K562 (cell line): ENCODE data around the gene MAP3K12. TPM values are rescaled to one million over a fixed set of nuclear protein-coding genes. Genes with fewer than 3 reads are reported as not detected.
A peak's percentile ranks its signal among the peaks of the same experiment; 100 is the strongest.

Experiments used
- ATAC-seq: fragments of 200-7000 bp; cut with Tn5 transposase; 3 replicates; pipeline ENCODE4 v1.9.1; 2020; ENCODE audit warnings: moderate library complexity
- BruUV-seq: library from RNA; stranded (reverse); fragments of 400-500 nt; replicated peaks from 2 replicates; lab custom pipeline; 2021; lab: Mats Ljungman, UMichigan
- CTCF ChIA-PET: fragments of 300-600 bp; formaldehyde crosslinking; extraction: SDS; loops from one replicate; lab custom pipeline; 2021; ENCODE audit warnings: low intra/inter-chr PET ratio; lab: Yijun Ruan, JAX
- POLR2A ChIA-PET: fragments of 300-600, 350-650 bp; sonication (Branson Sonifier 250); formaldehyde crosslinking; extraction: SDS; loops from one replicate; lab custom pipeline; 2021; ENCODE audit warnings: antibody characterized with exemption, inconsistent platforms; lab: Yijun Ruan, JAX
- DNase-seq, 4 experiments: peaks; one replicate each; pipeline versions ENCODE4 v3.0.0 to v3.0.0-alpha.2; 2011 to 2018; ENCODE audit warnings: low spot score in 3 of 4, mixed read lengths in 3 of 4; ENCODE audit errors: extremely low read depth in 1 of 4
- FAIRE-seq: peaks from 2 replicates; lab custom pipeline; 2011; peaks lifted over from hg19 to GRCh38; lab: Jason Lieb, UNC
- H2AFZ ChIP-seq: 2 replicates; pipeline ENCODE4 v1.6.0; 2011; ENCODE audit warnings: low read depth, low read length, control low read depth, inconsistent platforms
- H3K27ac ChIP-seq: fragments of 200-600 bp; 3 replicates; pipeline ENCODE4 v1.8.0; 2011; ENCODE audit warnings: low read depth, mild to moderate bottlenecking, control low read depth, inconsistent platforms, low read length, moderate library complexity, mixed read lengths; ENCODE audit errors: extremely low read depth
- H3K27me3 ChIP-seq, 2 experiments: fragments of 300-600 bp in 1 of 2; 2 replicates in 1 of 2; 3 replicates in 1 of 2; pipeline versions ENCODE4 v1.6.0 to v1.8.0; 2011; ENCODE audit warnings: inconsistent platforms in 2 of 2, low read length in 2 of 2, mild to moderate bottlenecking in 1 of 2, mixed read lengths in 1 of 2, moderate library complexity in 1 of 2; ENCODE audit not compliant: control insufficient read depth in 2 of 2, insufficient read depth in 2 of 2
- H3K36me3 ChIP-seq: fragments of 300-600 bp; 3 replicates; pipeline ENCODE4 v1.8.0; 2011; ENCODE audit warnings: mild to moderate bottlenecking, low read length, inconsistent platforms; ENCODE audit not compliant: control insufficient read depth, insufficient read depth
- H3K4me1 ChIP-seq, 2 experiments: fragments of 200-600 bp in 1 of 2; replicated peaks in 1 of 2; 2 replicates in 1 of 2; 3 replicates in 1 of 2; pipeline versions ENCODE4 v1.5.1 to v1.8.0; 2011; ENCODE audit warnings: inconsistent platforms in 2 of 2, low read length in 2 of 2, mild to moderate bottlenecking in 1 of 2, mixed read lengths in 1 of 2, moderate library complexity in 1 of 2; ENCODE audit not compliant: control insufficient read depth in 2 of 2, insufficient read depth in 2 of 2
- H3K4me2 ChIP-seq: 2 replicates; pipeline ENCODE4 v1.6.1; 2011; ENCODE audit warnings: low read length, control low read depth, inconsistent platforms, mixed read lengths; ENCODE audit not compliant: insufficient read depth
- H3K4me3 ChIP-seq: fragments of 200-600 bp; sonication (generic), shearing (Covaris generic); 2 replicates; pipeline ENCODE4 v1.5.1; 2016; ENCODE audit warnings: control low read depth, inconsistent platforms
- H3K79me2 ChIP-seq: fragments of 200-600 bp; 3 replicates; pipeline ENCODE4 v1.8.0; 2011; ENCODE audit warnings: low read length, inconsistent platforms; ENCODE audit not compliant: control insufficient read depth, insufficient read depth
- H3K9ac ChIP-seq, 2 experiments: 2 replicates each; pipeline versions ENCODE4 v1.6.0 to v1.6.1; 2011; ENCODE audit warnings: low read depth in 2 of 2, low read length in 2 of 2, control low read depth in 1 of 2, inconsistent platforms in 1 of 2, mild to moderate bottlenecking in 1 of 2, mixed read lengths in 1 of 2; ENCODE audit not compliant: insufficient read depth in 1 of 2
- H3K9me1 ChIP-seq: one replicate; pipeline ENCODE4 v1.6.0; 2011; ENCODE audit warnings: inconsistent platforms, mild to moderate bottlenecking, low read length, moderate library complexity; ENCODE audit not compliant: control insufficient read depth, insufficient read depth
- H3K9me3 ChIP-seq: replicated peaks from 2 replicates; pipeline ENCODE4 v1.5.1; 2011; ENCODE audit warnings: low read depth, low read length, inconsistent platforms; ENCODE audit not compliant: control insufficient read depth, insufficient read depth
- H4K20me1 ChIP-seq: replicated peaks from 2 replicates; pipeline ENCODE4 v1.6.1; 2011; ENCODE audit warnings: low read length, inconsistent platforms, mixed read lengths; ENCODE audit not compliant: control insufficient read depth, insufficient read depth
- C11orf30 ChIP-seq: fragments of 450-650 bp; IDR thresholded peaks from 2 replicates; pipeline ENCODE4 v1.6.1; 2016; ENCODE audit warnings: low read depth, mild to moderate bottlenecking
- FOXP4 ChIP-seq: sonication (generic); formaldehyde crosslinking; IDR thresholded peaks from 2 replicates; pipeline ENCODE4 v1.8.0; 2022; ENCODE audit warnings: mild to moderate bottlenecking, missing genetic modification reagents, borderline replicate concordance
- HEY1 ChIP-seq: fragments of 250-450 bp; sonication (Bioruptor Pico); IDR thresholded peaks from 2 replicates; pipeline ENCODE4 v1.5.0; 2020; ENCODE audit warnings: mild to moderate bottlenecking, moderate library complexity, borderline replicate concordance
- MAFF ChIP-seq: IDR thresholded peaks from 2 replicates; pipeline ENCODE4 v1.6.1; 2012; ENCODE audit warnings: low read length, improper control_type of control experiment
- MAFG ChIP-seq: fragments of 450-650 bp; conservative IDR thresholded peaks from 2 replicates; pipeline ENCODE4 v1.6.1; 2016; ENCODE audit warnings: missing genetic modification characterization, missing compliant biosample characterization
- ZNF316 ChIP-seq: fragments of 450-650 bp; IDR thresholded peaks from 2 replicates; pipeline ENCODE4 v1.6.1; 2016
- WGBS: fragments of 100-300 bp; shearing (Covaris generic); methylation state at CpG from one replicate; pipeline ENCODE4 v1.1.6; 2016; ENCODE audit warnings: low coverage, mixed read lengths; ENCODE audit not compliant: insufficient coverage; ENCODE audit errors: missing lambda C conversion rate; 5-methylcytosine and 5-hydroxymethylcytosine counted together
- in situ Hi-C: fragments of 300-500 bp; cut with MboI; formaldehyde crosslinking; loops from 4 replicates; pipeline ENCODE4 v1.15.0; 2018; ENCODE audit warnings: inconsistent platforms, mixed read lengths
- intact Hi-C: fragments of 100-400 bp; cut with micrococcal nuclease; formaldehyde crosslinking; loops from 2 replicates; pipeline ENCODE4 v1.14.2; 2022
- polyA plus RNA-seq, 8 experiments: library from polyadenylated mRNA; depleted of rRNA in 4 of 8; stranded (reverse) in 5 of 8; unstranded in 3 of 8; fragments of >200 nt; fragmentation: Nextera tagmentation in 2 of 8; fragmentation: Illumina TruSeq in 1 of 8; extraction: Ambion mirVana in 2 of 8; extraction: Trizol in 1 of 8; gene quantifications; 2 replicates each; pipeline versions ENCODE4 v1.2.1 to v1.2.3, GENCODE V29; 2011 to 2014; ENCODE audit warnings: inconsistent platforms in 1 of 8, missing spikeins in 1 of 8
- total RNA-seq, 7 experiments: library from RNA; depleted of rRNA in 6 of 7; stranded (reverse); fragments of >200 nt in 6 of 7; fragmentation: Illumina TruSeq in 2 of 7; extraction: Trizol in 2 of 7; gene quantifications; 2 replicates each; pipeline versions ENCODE4 v1.2.1 to v1.2.3, GENCODE V29; 2011 to 2021; ENCODE audit warnings: low replicate concordance in 1 of 7

Gene MAP3K12
- total and polyA plus RNA-seq, 9 of the 15 experiments (the other 6 are each of a cell fraction or from before 2014, with no cell fraction given): 0.10 to 2.4 (median 1.6) TPM

- no peaks in the 10 kb centered on the region for H3K9me3 ChIP-seq
- peaks cover 29% of the 10 kb centered on the region for H4K20me1 ChIP-seq
- ChIA-PET POLR2A (interaction anchor here (0.7 to 2.4 kb wide), 4 partner anchors 10 to 127 kb away, joined by 3 to 13 read pairs (median 6); partner anchors contain the start of gene TARBP2), CTCF (interaction anchor here (0.7 kb wide), 1 partner anchor 432 kb away, joined by 4 read pairs; no protein-coding TSS in a partner anchor)
- H3K27me3 ChIP-seq: no peaks in the 10 kb centered on the region
- TF ChIP-seq MAFF (peak; percentile 31; the same call in 1 of the 2 replicates), ZNF316 (peak; percentile 81), C11orf30 (peak; percentile 67), FOXP4 (CRISPR knock-in tag) (no peak), HEY1 (CRISPR knock-in tag) (no peak), MAFG (tag) (peak; percentile 54)
- 91% methylated on average over 5 of the region's 5 CpGs for WGBS
- peaks cover 0 to 11% of the 10 kb centered on the region in 2 experiments; a peak in 3 of 5 replicates for H3K4me1 ChIP-seq
- no peak for DNase-seq
- peaks cover 3% of the 10 kb centered on the region for H3K9me1 ChIP-seq
- no peak overlapping the region for H3K4me2 ChIP-seq
- intact Hi-C loops: no loop called here
- H3K27ac ChIP-seq: no peak overlapping the region
- no peak overlapping the region for H3K4me3 ChIP-seq
- H3K36me3 ChIP-seq: peaks cover 95% of the 10 kb centered on the region
- no peak overlapping the region for H2AFZ ChIP-seq
- FAIRE-seq: peak; percentile 15
- ATAC-seq: no peak
- BruUV-seq: no TSS peak
- in situ Hi-C loops: no loop called here
- H3K9ac ChIP-seq: no peak overlapping the region
- peaks cover 36% of the 10 kb centered on the region for H3K79me2 ChIP-seq
These were observed 19.9 kb downstream of the MAP3K12 start for GRCh38 chr12:53479331-53479730.
